Right atrium auricular region (tissue), 2 donors: Measurements from ENCODE around the gene PIK3C3. TPM values are rescaled to one million over a fixed set of nuclear protein-coding genes. Genes with fewer than 3 reads are reported as not detected.
"Not testable (repeated sequence)": the region's sequence is repeated elsewhere in the genome, so short reads cannot be mapped to it uniquely, and the experiment has no call there.

ENCODE experiments used
- DNase-seq: peaks from one replicate; pipeline ENCODE4 v3.0.0-alpha.2; 2019; ENCODE audit warnings: low spot score
- H3K27ac ChIP-seq, 2 donors: fragments of 200-600 bp; sonication (generic); 1 replicate in 1 of 2; 2 replicates in 1 of 2; pipeline ENCODE4 v1.5.1; 2016 to 2019
- H3K27me3 ChIP-seq, 2 donors: fragments of 200-600 bp; sonication (generic); one replicate each; pipeline versions ENCODE4 v1.5.1 to v1.6.0; 2017 to 2019
- H3K36me3 ChIP-seq: fragments of 200-600 bp; sonication (generic); one replicate; pipeline ENCODE4 v1.5.1; 2016
- H3K4me1 ChIP-seq, 2 donors: fragments of 200-600 bp; sonication (generic); one replicate each; pipeline versions ENCODE4 v1.5.1 to v1.6.0; 2017 to 2019
- H3K4me3 ChIP-seq, 2 donors: fragments of 200-600 bp; sonication (generic); 1 replicate in 1 of 2; 2 replicates in 1 of 2; pipeline ENCODE4 v1.5.1; 2017 to 2019; ENCODE audit warnings: mild to moderate bottlenecking in 1 of 2, moderate library complexity in 1 of 2
- H3K9me3 ChIP-seq, 2 donors: fragments of 200-600 bp; sonication (generic); one replicate each; pipeline ENCODE4 v1.5.1; 2019
- CTCF ChIP-seq, 2 donors: fragments of 200-600 bp; sonication (generic); IDR thresholded peaks; one replicate each; pipeline ENCODE4 v1.5.1; 2019; ENCODE audit warnings: antibody characterized with exemption in 2 of 2
- total RNA-seq, 2 donors: library from RNA; depleted of rRNA; stranded (reverse); fragments of >200 nt; gene quantifications; one replicate each; pipeline ENCODE4 v1.1.0, GENCODE V29; 2016

The PIK3C3 gene
- total RNA-seq, 2 donors from 2014 or later: 17.9 to 32.2 TPM

GRCh38 chr18:42047721-42048120 is 92.7 kb downstream of the PIK3C3 start:
- DNase-seq: no peak
- Histone ChIP-seq H3K4me1 (no peaks in the 10 kb centered on the region), H3K9me3 (no peaks in the 10 kb centered on the region), H3K4me3 (no peak overlapping the region), H3K36me3 (peaks cover 26% of the 10 kb centered on the region), H3K27ac (no peak overlapping the region), H3K27me3 (no peaks in the 10 kb centered on the region)
- no peak for TF ChIP-seq CTCF (IDR thresholded peaks at IDR 0.05)

GRCh38 chr18:42048158-42048557 is 93.1 kb downstream of the PIK3C3 start:
- DNase-seq: no peak
- Histone ChIP-seq H3K9me3 (no peaks in the 10 kb centered on the region), H3K4me1 (no peaks in the 10 kb centered on the region), H3K36me3 (peaks cover 25% of the 10 kb centered on the region), H3K27me3 (no peaks in the 10 kb centered on the region), H3K27ac (no peak overlapping the region), H3K4me3 (no peak overlapping the region)
- TF ChIP-seq CTCF (IDR thresholded peaks at IDR 0.05): no peak

GRCh38 chr18:42049536-42049935 is 94.5 kb downstream of the PIK3C3 start:
- peaks cover 15% of the 10 kb centered on the region for H3K36me3 ChIP-seq
- H3K27ac ChIP-seq, H3K9me3 ChIP-seq: not testable (repeated sequence)

GRCh38 chr18:42051411-42051810 is 96.4 kb downstream of the PIK3C3 start:
- no peak overlapping the region for H3K27ac ChIP-seq
- peaks cover 7% of the 10 kb centered on the region for H3K36me3 ChIP-seq
- H3K4me3 ChIP-seq: no peak overlapping the region
- TF ChIP-seq CTCF (IDR thresholded peaks at IDR 0.05): no peak
- DNase-seq: no peak
- H3K27me3 ChIP-seq: no peaks in the 10 kb centered on the region
- no peaks in the 10 kb centered on the region for H3K9me3 ChIP-seq
- no peaks in the 10 kb centered on the region for H3K4me1 ChIP-seq

More at GRCh38 chr18:42049536-42049935, 94.5 kb downstream of the PIK3C3 start:
- H3K4me3 ChIP-seq, DNase-seq, H3K4me1 ChIP-seq, H3K27me3 ChIP-seq: not testable (repeated sequence)

GRCh38 chr18:42052122-42052708 is 97.2 kb downstream of the PIK3C3 start:
- H3K4me3 ChIP-seq: no peak overlapping the region
- DNase-seq: no peak
- peaks cover 7% of the 10 kb centered on the region for H3K36me3 ChIP-seq
- H3K9me3 ChIP-seq: no peaks in the 10 kb centered on the region
- peak in 1 of 2 donors; percentile 30 for TF ChIP-seq CTCF (IDR thresholded peaks at IDR 0.05)
- H3K4me1 ChIP-seq: no peaks in the 10 kb centered on the region
- H3K27ac ChIP-seq: no peak overlapping the region
- H3K27me3 ChIP-seq: no peaks in the 10 kb centered on the region

GRCh38 chr18:42053188-42053781 is 98.3 kb downstream of the PIK3C3 start:
- H3K9me3 ChIP-seq: no peaks in the 10 kb centered on the region
- H3K4me3 ChIP-seq: no peak overlapping the region
- H3K27me3 ChIP-seq: no peaks in the 10 kb centered on the region
- H3K36me3 ChIP-seq: peaks cover 7% of the 10 kb centered on the region
- no peak for DNase-seq
- no peak overlapping the region for H3K27ac ChIP-seq
- no peaks in the 10 kb centered on the region for H3K4me1 ChIP-seq
- peak; percentile 59 to 83 for TF ChIP-seq CTCF (IDR thresholded peaks at IDR 0.05)
